Peyer's patch (tissue), 4 donors: ENCODE results near the gene CKS2.

Experiments used
- CTCF ChIP-seq, 6 experiments: fragments of 450-650 bp in 4 of 6; fragments of 200-600 bp in 2 of 6; sonication (generic) in 1 of 6; IDR thresholded peaks; one replicate each; pipeline ENCODE4 v1.5.1; 2017 to 2019; ENCODE audit warnings: antibody characterized with exemption in 6 of 6, mild to moderate bottlenecking in 3 of 6, moderate library complexity in 1 of 6
- POLR2A ChIP-seq, 2 donors: fragments of 450-650 bp; IDR thresholded peaks; one replicate each; pipeline ENCODE4 v1.5.1; 2017; ENCODE audit warnings: antibody characterized with exemption in 2 of 2, mild to moderate bottlenecking in 2 of 2, moderate library complexity in 2 of 2

GRCh38 chr9:89342213-89342612 is 31.2 kb downstream of the CKS2 start:
- no peak for TF ChIP-seq CTCF (IDR thresholded peaks at IDR 0.05)
- TF ChIP-seq POLR2A (IDR thresholded peaks at IDR 0.05), result no peak
